Suprapubic skin (tissue), 4 donors: ENCODE results near the gene LRMDA. TPM values are rescaled to one million over a fixed set of nuclear protein-coding genes. Genes with fewer than 3 reads are reported as not detected.
A peak's percentile ranks its signal among the peaks of the same experiment; 100 is the strongest.

Experiments
- DNase-seq, 2 donors: peaks; one replicate each; pipeline ENCODE4 v3.0.0-alpha.2; 2019; ENCODE audit warnings: low spot score in 2 of 2
- H3K27ac ChIP-seq: fragments of 200-600 bp; sonication (generic); one replicate; pipeline ENCODE4 v1.5.1; 2019
- H3K27me3 ChIP-seq: fragments of 200-600 bp; sonication (generic); one replicate; pipeline ENCODE4 v1.5.1; 2019
- H3K36me3 ChIP-seq: fragments of 200-600 bp; sonication (generic); one replicate; pipeline ENCODE4 v1.5.1; 2019
- H3K4me1 ChIP-seq: fragments of 200-600 bp; sonication (generic); one replicate; pipeline ENCODE4 v1.5.1; 2019
- H3K4me3 ChIP-seq: fragments of 200-600 bp; sonication (generic); one replicate; pipeline ENCODE4 v1.5.1; 2019; ENCODE audit warnings: mild to moderate bottlenecking
- H3K9me3 ChIP-seq: fragments of 200-600 bp; sonication (generic); one replicate; pipeline ENCODE4 v1.5.1; 2019
- CTCF ChIP-seq, 2 donors: fragments of 200-600 bp in 1 of 2; fragments of 450-650 bp in 1 of 2; sonication (generic) in 1 of 2; IDR thresholded peaks; one replicate each; pipeline ENCODE4 v1.5.1; 2016 to 2019; ENCODE audit warnings: antibody characterized with exemption in 2 of 2, mild to moderate bottlenecking in 1 of 2, moderate library complexity in 1 of 2
- EP300 ChIP-seq: sonication (generic); formaldehyde crosslinking; IDR thresholded peaks from one replicate; pipeline ENCODE4 v1.6.1; 2017; ENCODE audit warnings: antibody characterized with exemption
- POLR2A ChIP-seq, 2 donors: fragments of 450-650 bp; IDR thresholded peaks; one replicate each; pipeline ENCODE4 v1.6.1; 2017; ENCODE audit warnings: antibody characterized with exemption in 2 of 2, mild to moderate bottlenecking in 2 of 2, moderate library complexity in 2 of 2
- POLR2AphosphoS5 ChIP-seq, 3 donors: sonication (generic); formaldehyde crosslinking; IDR thresholded peaks; one replicate each; pipeline ENCODE4 v1.6.1; 2017; ENCODE audit warnings: antibody characterized with exemption in 3 of 3
- WGBS: methylation state at CpG from one replicate; pipeline ENCODE4 v1.1.5; 2018; 5-methylcytosine and 5-hydroxymethylcytosine counted together
- total RNA-seq, 4 donors: library from RNA; depleted of rRNA; stranded (reverse); fragments of >200 nt; gene quantifications; one replicate each; pipeline ENCODE4 v1.1.0, GENCODE V29; 2016

Gene LRMDA
- total RNA-seq, 4 donors from 2014 or later = 0.10 to 2.9 (median 1.9) TPM; not detected in 1

GRCh38 chr10:76404531-76404930, 973.1 kb downstream of the LRMDA start:
- TF ChIP-seq POLR2AphosphoS5 (IDR thresholded peaks at IDR 0.05) = no peak
- no peak for TF ChIP-seq EP300
- TF ChIP-seq POLR2A (IDR thresholded peaks at IDR 0.05) = no peak
- no peak for TF ChIP-seq CTCF (IDR thresholded peaks at IDR 0.05)
- WGBS = 76% methylated on average over 4 of the region's 4 CpGs
- Histone ChIP-seq H3K4me1 (no peaks in the 10 kb centered on the region), H3K27ac (peak overlapping the region; percentile 35), H3K27me3 (no peaks in the 10 kb centered on the region), H3K36me3 (no peaks in the 10 kb centered on the region), H3K9me3 (no peaks in the 10 kb centered on the region), H3K4me3 (no peak overlapping the region)
- no peak for DNase-seq

- no peaks in the 10 kb centered on the region for H3K27me3 ChIP-seq
- TF ChIP-seq EP300 (no peak), POLR2A (IDR thresholded peaks at IDR 0.05) (no peak), POLR2AphosphoS5 (IDR thresholded peaks at IDR 0.05) (no peak), CTCF (IDR thresholded peaks at IDR 0.05) (no peak)
- no peak overlapping the region for H3K4me3 ChIP-seq
- no peak overlapping the region for H3K27ac ChIP-seq
- no peaks in the 10 kb centered on the region for H3K36me3 ChIP-seq
- WGBS = 66% methylated on average over 6 of the region's 6 CpGs
- H3K4me1 ChIP-seq = no peaks in the 10 kb centered on the region
- H3K9me3 ChIP-seq = no peaks in the 10 kb centered on the region
- no peak for DNase-seq
Measured at GRCh38 chr10:76405922-76406321, 974.5 kb downstream of the LRMDA start.

GRCh38 chr10:76408646-76409045, 977.2 kb downstream of the LRMDA start:
- no peak overlapping the region for H3K4me3 ChIP-seq
- no peaks in the 10 kb centered on the region for H3K36me3 ChIP-seq
- no peak for TF ChIP-seq POLR2AphosphoS5 (IDR thresholded peaks at IDR 0.05)
- no peak for TF ChIP-seq POLR2A (IDR thresholded peaks at IDR 0.05)
- H3K27ac ChIP-seq = no peak overlapping the region
- WGBS = 61% methylated on average over 3 of the region's 3 CpGs
- no peaks in the 10 kb centered on the region for H3K27me3 ChIP-seq
- peaks cover 6% of the 10 kb centered on the region for H3K4me1 ChIP-seq
- no peaks in the 10 kb centered on the region for H3K9me3 ChIP-seq
- DNase-seq = no peak

- H3K9me3 ChIP-seq = no peaks in the 10 kb centered on the region
- no peaks in the 10 kb centered on the region for H3K36me3 ChIP-seq
- TF ChIP-seq POLR2A (IDR thresholded peaks at IDR 0.05) = no peak
- TF ChIP-seq POLR2AphosphoS5 (IDR thresholded peaks at IDR 0.05) = peak; percentile 7 to 59 (median 43)
- peak overlapping the region; percentile 29 for H3K27ac ChIP-seq
- H3K4me3 ChIP-seq = no peak overlapping the region
- peaks cover 6% of the 10 kb centered on the region for H3K4me1 ChIP-seq
- WGBS = 66% methylated on average over 8 of the region's 8 CpGs
- no peaks in the 10 kb centered on the region for H3K27me3 ChIP-seq
- peak; percentile 81 for DNase-seq
Measured at GRCh38 chr10:76411729-76412435, 980.5 kb downstream of the LRMDA start.

- 83% methylated on average over 7 of the region's 7 CpGs for WGBS
- TF ChIP-seq CTCF (IDR thresholded peaks at IDR 0.05) = no peak
- TF ChIP-seq POLR2AphosphoS5 (IDR thresholded peaks at IDR 0.05) = no peak
- no peak for TF ChIP-seq EP300
- TF ChIP-seq POLR2A (IDR thresholded peaks at IDR 0.05) = no peak
- Histone ChIP-seq H3K4me3 (no peak overlapping the region), H3K4me1 (peaks cover 6% of the 10 kb centered on the region), H3K27me3 (no peaks in the 10 kb centered on the region), H3K9me3 (no peaks in the 10 kb centered on the region), H3K27ac (no peak overlapping the region), H3K36me3 (no peaks in the 10 kb centered on the region)
- no peak for DNase-seq
Measured at GRCh38 chr10:76415554-76415953, 984.1 kb downstream of the LRMDA start.

- H3K27ac ChIP-seq = no peak overlapping the region
- H3K27me3 ChIP-seq = no peaks in the 10 kb centered on the region
- H3K9me3 ChIP-seq = no peaks in the 10 kb centered on the region
- over 99% methylated on average over 4 of the region's 4 CpGs for WGBS
- TF ChIP-seq POLR2A (IDR thresholded peaks at IDR 0.05) (no peak), CTCF (IDR thresholded peaks at IDR 0.05) (no peak), POLR2AphosphoS5 (IDR thresholded peaks at IDR 0.05) (no peak), EP300 (no peak)
- no peak for DNase-seq
- peaks cover 6% of the 10 kb centered on the region for H3K4me1 ChIP-seq
- no peak overlapping the region for H3K4me3 ChIP-seq
- no peaks in the 10 kb centered on the region for H3K36me3 ChIP-seq
Measured at GRCh38 chr10:76416642-76417041, 985.2 kb downstream of the LRMDA start.
